H1 (cell line): ENCODE data around the gene APMAP. TPM values are rescaled to one million over a fixed set of nuclear protein-coding genes. Genes with fewer than 3 reads are reported as not detected.

Source experiments
- CTCF ChIA-PET: fragments of 300-600 bp; sonication (Branson Sonifier 250); formaldehyde crosslinking; loops from one replicate; lab custom pipeline; 2021; ENCODE audit not compliant: partially characterized antibody; lab: Charles Lee
- POLR2A ChIA-PET: fragments of 300-600 bp; sonication (Branson Sonifier 250); formaldehyde crosslinking; loops from one replicate; lab custom pipeline; 2021; ENCODE audit warnings: inconsistent platforms; ENCODE audit not compliant: partially characterized antibody; lab: Charles Lee
- DNase-seq, 2 experiments: peaks; one replicate each; pipeline versions ENCODE4 v3.0.0 to v3.0.0-alpha.2; 2010 to 2022; ENCODE audit warnings: low spot score in 2 of 2, low read depth in 1 of 2, mixed read lengths in 1 of 2
- FAIRE-seq: peaks from 2 replicates; lab custom pipeline; 2011; peaks lifted over from hg19 to GRCh38; lab: Jason Lieb, UNC
- H2AFZ ChIP-seq: 2 replicates; pipeline ENCODE4 v1.8.1; 2012; ENCODE audit warnings: low read length, inconsistent platforms
- H2AK5ac ChIP-seq: 2 replicates; pipeline ENCODE4 v1.6.1; 2013; ENCODE audit warnings: low read depth, low read length
- H2BK120ac ChIP-seq: replicated peaks from 2 replicates; pipeline ENCODE3; 2013; ENCODE audit warnings: low read depth, low read length, inconsistent platforms
- H2BK12ac ChIP-seq: 2 replicates; pipeline ENCODE4 v1.6.1; 2013; ENCODE audit warnings: low read depth, low read length
- H2BK15ac ChIP-seq: 2 replicates; pipeline ENCODE4 v1.6.1; 2013; ENCODE audit warnings: low read length
- H2BK20ac ChIP-seq: 2 replicates; pipeline ENCODE4 v1.6.1; 2013; ENCODE audit warnings: low read length
- H2BK5ac ChIP-seq: 2 replicates; pipeline ENCODE4 v1.6.1; 2013; ENCODE audit warnings: low read depth, low read length
- H3K14ac ChIP-seq: 2 replicates; pipeline ENCODE4 v1.6.1; 2013; ENCODE audit warnings: inconsistent platforms; ENCODE audit not compliant: insufficient read length
- H3K18ac ChIP-seq: 2 replicates; pipeline ENCODE4 v1.6.1; 2013; ENCODE audit warnings: low read length; ENCODE audit errors: extremely low read depth
- H3K23ac ChIP-seq: 2 replicates; pipeline ENCODE4 v1.6.1; 2013; ENCODE audit warnings: inconsistent platforms; ENCODE audit not compliant: insufficient read length
- H3K23me2 ChIP-seq: 2 replicates; pipeline ENCODE4 v1.6.1; 2013; ENCODE audit warnings: low read depth, low read length
- H3K27ac ChIP-seq: 2 replicates; pipeline ENCODE4 v1.6.1; 2011; ENCODE audit warnings: low read depth, low read length, inconsistent platforms
- H3K27me3 ChIP-seq, 4 experiments: replicated peaks in 1 of 4; 1 replicate in 1 of 4; 2 replicates in 3 of 4; pipeline versions ENCODE4 v1.6.1 to v1.8.1; 2011 to 2013; ENCODE audit warnings: low read length in 3 of 4, mild to moderate bottlenecking in 3 of 4, inconsistent platforms in 2 of 4, mixed read lengths in 2 of 4, moderate library complexity in 1 of 4; ENCODE audit not compliant: control insufficient read depth in 3 of 4, insufficient read depth in 3 of 4; ENCODE audit errors: extremely low read depth in 1 of 4
- H3K36me3 ChIP-seq, 4 experiments: 2 replicates each; pipeline versions ENCODE4 v1.6.1 to v1.8.1; 2011 to 2013; ENCODE audit warnings: mild to moderate bottlenecking in 4 of 4, low read length in 3 of 4, moderate library complexity in 2 of 4, control low read depth in 1 of 4, inconsistent platforms in 1 of 4; ENCODE audit not compliant: insufficient read depth in 4 of 4, control insufficient read depth in 2 of 4
- H3K4ac ChIP-seq: replicated peaks from 2 replicates; pipeline ENCODE3; 2013; ENCODE audit warnings: low read length, low read depth, mixed read lengths, inconsistent platforms; ENCODE audit not compliant: insufficient read length
- H3K4me1 ChIP-seq, 4 experiments: replicated peaks in 1 of 4; 1 replicate in 1 of 4; 2 replicates in 3 of 4; pipeline versions ENCODE4 v1.6.1 to v1.8.1; 2011 to 2013; ENCODE audit warnings: low read length in 3 of 4, inconsistent platforms in 2 of 4, mixed read lengths in 1 of 4; ENCODE audit not compliant: insufficient read depth in 4 of 4, control insufficient read depth in 3 of 4
- H3K4me2 ChIP-seq, 2 experiments: 2 replicates each; pipeline versions ENCODE4 v1.6.1 to v1.8.1; 2011 to 2013; ENCODE audit warnings: low read depth in 2 of 2, low read length in 2 of 2, control low read depth in 1 of 2, inconsistent platforms in 1 of 2, mild to moderate bottlenecking in 1 of 2; ENCODE audit not compliant: insufficient read depth in 1 of 2
- H3K4me3 ChIP-seq, 4 experiments: fragments of 200-600, 300-600 bp in 1 of 4; sonication (generic), shearing (Covaris generic), sonication (Bioruptor Twin) in 1 of 4; 2 replicates each; pipeline versions ENCODE4 v1.5.1 to v1.8.1; 2011 to 2016; ENCODE audit warnings: low read length in 4 of 4, low read depth in 3 of 4, control low read depth in 2 of 4, inconsistent platforms in 2 of 4, mild to moderate bottlenecking in 2 of 4, mixed read lengths in 1 of 4, moderate library complexity in 1 of 4; ENCODE audit not compliant: insufficient read depth in 2 of 4; ENCODE audit errors: extremely low read depth in 1 of 4
- H3K56ac ChIP-seq: replicated peaks from 2 replicates; pipeline ENCODE3; 2013; ENCODE audit warnings: low read depth, mild to moderate bottlenecking, mixed read lengths, low read length, inconsistent platforms; ENCODE audit not compliant: insufficient read length
- H3K79me1 ChIP-seq: 2 replicates; pipeline ENCODE4 v1.6.1; 2013; ENCODE audit warnings: low read depth, low read length, control low read depth
- H3K79me2 ChIP-seq, 2 experiments: 2 replicates each; pipeline versions ENCODE4 v1.6.1 to v1.8.1; 2012 to 2013; ENCODE audit warnings: low read length in 2 of 2, mild to moderate bottlenecking in 2 of 2, inconsistent platforms in 1 of 2; ENCODE audit not compliant: insufficient read depth in 2 of 2, control insufficient read depth in 1 of 2
- H3K9ac ChIP-seq, 4 experiments: replicated peaks in 1 of 4; 1 replicate in 1 of 4; 2 replicates in 3 of 4; pipeline versions ENCODE4 v1.6.1 to v1.8.1; 2011 to 2013; ENCODE audit warnings: low read depth in 3 of 4, low read length in 3 of 4, control low read depth in 2 of 4, mild to moderate bottlenecking in 2 of 4, moderate library complexity in 2 of 4, inconsistent platforms in 1 of 4; ENCODE audit errors: extremely low read depth in 1 of 4
- H3K9me3 ChIP-seq, 2 experiments: 2 replicates each; pipeline versions ENCODE4 v1.6.1 to v1.8.1; 2012 to 2013; ENCODE audit warnings: mild to moderate bottlenecking in 2 of 2, moderate library complexity in 2 of 2, control low read depth in 1 of 2, inconsistent platforms in 1 of 2, low read depth in 1 of 2, low read length in 1 of 2, mixed read lengths in 1 of 2; ENCODE audit not compliant: insufficient read depth in 2 of 2
- H4K20me1 ChIP-seq, 2 experiments: replicated peaks in 1 of 2; 2 replicates each; pipeline versions ENCODE3 to v1.8.1; 2011 to 2013; ENCODE audit warnings: inconsistent platforms in 2 of 2, low read length in 2 of 2, mild to moderate bottlenecking in 1 of 2; ENCODE audit not compliant: insufficient read depth in 2 of 2, control insufficient read depth in 1 of 2
- H4K5ac ChIP-seq: 2 replicates; pipeline ENCODE4 v1.6.1; 2013; ENCODE audit warnings: low read length, low read depth, mixed read lengths, inconsistent platforms; ENCODE audit not compliant: insufficient read length
- H4K8ac ChIP-seq: 2 replicates; pipeline ENCODE4 v1.8.0; 2013; ENCODE audit warnings: mild to moderate bottlenecking, moderate library complexity, low read length, inconsistent platforms; ENCODE audit not compliant: insufficient read depth; ENCODE audit errors: extremely low read depth
- H4K91ac ChIP-seq: replicated peaks from 2 replicates; pipeline ENCODE3; 2013; ENCODE audit warnings: low read length, mixed read lengths, inconsistent platforms; ENCODE audit not compliant: insufficient read length
- CEBPB ChIP-seq: IDR thresholded peaks from 2 replicates; pipeline ENCODE4 v1.6.1; 2012; ENCODE audit warnings: low read depth, low read length
- EGR1 ChIP-seq: IDR thresholded peaks from 2 replicates; pipeline ENCODE4 v1.6.1; 2011; ENCODE audit warnings: low read depth, low read length, borderline replicate concordance
- EP300 ChIP-seq, 2 experiments: IDR thresholded peaks; 1 replicate in 1 of 2; 2 replicates in 1 of 2; pipeline ENCODE4 v1.6.1; 2011 to 2012; ENCODE audit warnings: low read depth in 2 of 2, low read length in 2 of 2, mild to moderate bottlenecking in 2 of 2, borderline replicate concordance in 1 of 2, inconsistent platforms in 1 of 2, moderate library complexity in 1 of 2
- EZH2 ChIP-seq: fragments of 200-600 bp; sonication (generic); IDR thresholded peaks from 2 replicates; pipeline ENCODE4 v1.7.1; 2012; ENCODE audit warnings: low read depth, mild to moderate bottlenecking, moderate library complexity, low read length, inconsistent platforms; ENCODE audit not compliant: severe bottlenecking
- MAFK ChIP-seq: IDR thresholded peaks from 2 replicates; pipeline ENCODE4 v1.6.1; 2012; ENCODE audit warnings: low read depth, mild to moderate bottlenecking, improper control_type of control experiment, low read length
- NRF1 ChIP-seq: IDR thresholded peaks from 2 replicates; pipeline ENCODE4 v1.6.1; 2011; ENCODE audit warnings: mild to moderate bottlenecking, low read depth, low read length, improper control_type of control experiment
- POLR2AphosphoS5 ChIP-seq: IDR thresholded peaks from 2 replicates; pipeline ENCODE4 v1.6.1; 2011; ENCODE audit warnings: low read depth, low read length
- SAP30 ChIP-seq: fragments of 300-600 bp; sonication (generic); IDR thresholded peaks from 2 replicates; pipeline ENCODE4 v1.7.1; 2012; ENCODE audit warnings: low read length, moderate library complexity, mild to moderate bottlenecking, inconsistent platforms; ENCODE audit not compliant: insufficient read depth, insufficient replicate concordance
- SP4 ChIP-seq: IDR thresholded peaks from 2 replicates; pipeline ENCODE4 v1.6.1; 2012; ENCODE audit warnings: low read length, inconsistent platforms
- SRF ChIP-seq: IDR thresholded peaks from 2 replicates; pipeline ENCODE4 v1.6.1; 2011; ENCODE audit warnings: mild to moderate bottlenecking, low read depth, low read length, moderate library complexity
- SUZ12 ChIP-seq: fragments of 200-600 bp; sonication (generic); IDR thresholded peaks from 2 replicates; pipeline ENCODE4 v1.6.1; 2012; ENCODE audit warnings: mild to moderate bottlenecking, inconsistent platforms, low read length, moderate library complexity, mixed read lengths
- USF2 ChIP-seq: IDR thresholded peaks from 2 replicates; pipeline ENCODE4 v1.6.1; 2011; ENCODE audit warnings: low read length, improper control_type of control experiment
- WGBS, 2 experiments: shearing (Covaris generic) in 1 of 2; methylation state at CpG; one replicate each; pipeline versions ENCODE4 v1.1.6 to v1.1.7; 2013 to 2015; ENCODE audit warnings: low lambda C conversion rate in 2 of 2, mixed read lengths in 2 of 2, inconsistent platforms in 1 of 2, low coverage in 1 of 2, missing lambda C conversion rate in 1 of 2; ENCODE audit not compliant: insufficient replicate concordance in 2 of 2, insufficient coverage in 1 of 2, insufficient read length in 1 of 2; ENCODE audit errors: extremely low coverage in 1 of 2, missing lambda C conversion rate in 1 of 2; 5-methylcytosine and 5-hydroxymethylcytosine counted together
- polyA plus RNA-seq, 7 experiments: library from polyadenylated mRNA; depleted of rRNA in 3 of 7; stranded (reverse) in 5 of 7; unstranded in 2 of 7; fragments of >200 nt in 5 of 7; fragments of 200-250 nt in 2 of 7; gene quantifications; 1 replicate in 5 of 7; 2 replicates in 1 of 7; 4 replicates in 1 of 7; pipeline versions ENCODE4 v1.2.1 to v1.2.3, GENCODE V29; 2011 to 2013; ENCODE audit warnings: missing spikeins in 2 of 7, mixed read lengths in 2 of 7
- total RNA-seq: library from RNA; stranded (reverse); fragmentation: NEBNext Ultra II Directional; extraction: Animal tissue kit (Norgen Biotek cat#: 25700); gene quantifications from 2 replicates; pipeline ENCODE4 v1.2.1, GENCODE V29; 2021

Gene APMAP
- total and polyA plus RNA-seq, 2 of the 8 experiments (the other 6 are each of a cell fraction or from before 2014, with no cell fraction given), result 31.3 to 66.0 TPM

GRCh38 chr20:24959591-24960301 is 32.8 kb downstream of the APMAP start:
- Histone ChIP-seq H2AK5ac (no peak overlapping the region), H2BK12ac (no peak overlapping the region), H2BK120ac (no peak overlapping the region), H3K9ac (no peak overlapping the region), H4K8ac (no peak overlapping the region), H4K20me1 (peaks cover 0 to 2% of the 10 kb centered on the region in 2 experiments), H3K4me1 (no peaks in the 10 kb centered on the region), H3K27me3 (no peaks in the 10 kb centered on the region), H3K18ac (no peak overlapping the region), H3K9me3 (no peaks in the 10 kb centered on the region), H3K23ac (no peak overlapping the region), H3K27ac (no peak overlapping the region), H3K14ac (no peak overlapping the region), H2AFZ (no peak overlapping the region), H2BK5ac (no peak overlapping the region), H3K56ac (no peak overlapping the region), H3K4me3 (no peak overlapping the region), H4K5ac (no peak overlapping the region), H2BK20ac (no peak overlapping the region), H3K23me2 (no peaks in the 10 kb centered on the region), H4K91ac (no peak overlapping the region), H2BK15ac (no peak overlapping the region), H3K79me1 (no peaks in the 10 kb centered on the region), H3K4me2 (no peak overlapping the region), H3K36me3 (peaks cover 0 to 15% (median 8%) of the 10 kb centered on the region in 4 experiments; a peak in 5 of 8 replicates), H3K4ac (no peak overlapping the region), H3K79me2 (no peaks in the 10 kb centered on the region)
- no peak for DNase-seq
- WGBS, 2 experiments, result 92% methylated on average over 12 of the region's 14 CpGs; no CpG with 5 or more reads in 1 of the 2 experiments
- POLR2A ChIA-PET, result no interaction called here
- no peak for FAIRE-seq
- CTCF ChIA-PET, result no interaction called here
- TF ChIP-seq SUZ12 (no peak), CEBPB (no peak), NRF1 (no peak), EP300 (IDR thresholded peaks at IDR 0.05; ENCODE audit: borderline replicate concordance in 1 of 2, low read depth in 2 of 2, low read length in 2 of 2) (no peak), SAP30 (no peak), SRF (no peak), MAFK (no peak), SP4 (no peak), EZH2 (no peak), POLR2AphosphoS5 (no peak), EGR1 (no peak), USF2 (no peak)
